GM12892 (cell line): ENCODE data around the gene RNF133.

Experiments used
- DNase-seq: peaks from one replicate; pipeline ENCODE4 v3.0.0; 2011; ENCODE audit not compliant: insufficient read length
- FAIRE-seq: peaks from 2 replicates; lab custom pipeline; 2011; peaks lifted over from hg19 to GRCh38; lab: Jason Lieb, UNC
- POLR2A ChIP-seq: IDR thresholded peaks from 2 replicates; pipeline ENCODE4 v1.6.1; 2011; ENCODE audit warnings: low read depth, low read length, control low read depth
- POLR2AphosphoS5 ChIP-seq: IDR thresholded peaks from 2 replicates; pipeline ENCODE4 v1.6.1; 2011; ENCODE audit warnings: low read depth, low read length, control low read depth
- TAF1 ChIP-seq: IDR thresholded peaks from 2 replicates; pipeline ENCODE4 v1.6.1; 2011; ENCODE audit warnings: low read depth, mild to moderate bottlenecking, control low read depth, low read length, borderline replicate concordance

The RNF133 gene

DNA sequence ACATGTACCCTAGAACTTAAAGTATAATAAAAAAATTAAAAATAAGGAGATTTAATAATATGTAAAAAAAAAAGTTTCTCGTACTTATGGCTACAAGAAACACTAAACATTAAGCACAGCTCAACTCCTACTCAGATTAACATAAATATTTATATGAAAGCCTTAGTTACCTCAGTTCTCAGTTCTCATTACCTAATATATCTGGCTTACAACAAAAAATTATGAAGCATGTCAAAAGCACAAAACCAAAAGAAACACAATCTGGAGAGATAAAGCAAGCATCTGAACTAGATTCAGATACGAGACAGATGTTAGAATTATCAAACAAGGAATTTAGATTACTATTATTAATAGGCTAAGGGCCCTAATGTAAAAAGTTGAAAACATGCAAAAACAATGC, 40.1 kb downstream of the RNF133 start:
- DNase-seq = no peak

DNA sequence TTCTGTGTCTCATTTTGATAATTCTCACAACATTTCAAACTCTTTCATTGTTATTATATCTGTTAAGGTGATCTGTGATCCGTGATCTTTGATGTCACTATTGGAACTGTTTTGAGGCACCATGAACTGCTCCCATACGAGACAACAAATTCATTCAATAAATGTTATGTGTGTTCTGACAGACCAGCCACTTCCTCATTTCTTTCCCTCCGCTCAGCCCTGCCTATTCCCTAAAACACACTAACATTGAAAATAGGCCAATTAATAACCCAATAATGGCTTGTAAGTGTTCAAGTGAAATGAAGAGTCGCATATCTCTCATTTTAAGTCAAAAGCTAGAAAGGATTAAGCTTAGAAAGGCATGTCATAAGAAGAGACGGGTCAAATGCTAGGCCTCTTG, 45.2 kb downstream of the RNF133 start:
- TF ChIP-seq POLR2A = no peak
- no peak for TF ChIP-seq TAF1
- TF ChIP-seq POLR2AphosphoS5 = no peak
- FAIRE-seq (no peak), DNase-seq (no peak)

More for the DNA sequence above, 40.1 kb downstream of the RNF133 start:
- FAIRE-seq = no peak
- TF ChIP-seq POLR2AphosphoS5 (no peak), TAF1 (no peak), POLR2A (no peak)

DNA sequence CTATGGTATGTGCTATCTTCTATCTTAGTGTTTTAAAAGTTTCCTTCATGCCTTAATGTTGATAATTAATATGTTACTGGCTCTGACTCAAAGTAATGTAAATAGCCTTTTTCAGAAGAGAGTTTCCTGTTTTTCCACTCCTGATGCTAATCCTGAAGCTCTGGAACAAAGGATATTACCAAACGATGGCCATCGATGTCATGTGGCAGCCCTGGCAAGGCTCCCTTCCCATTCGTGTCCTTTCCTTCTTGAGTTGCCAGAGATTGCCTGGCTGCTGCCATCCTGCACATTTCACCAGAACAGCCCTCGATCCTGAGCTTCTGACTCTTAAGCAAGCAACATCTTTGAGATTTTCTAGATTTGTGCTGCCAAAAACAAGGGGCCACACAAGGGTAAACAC, 46.0 kb downstream of the RNF133 start:
- FAIRE-seq (no peak), DNase-seq (no peak)

DNA sequence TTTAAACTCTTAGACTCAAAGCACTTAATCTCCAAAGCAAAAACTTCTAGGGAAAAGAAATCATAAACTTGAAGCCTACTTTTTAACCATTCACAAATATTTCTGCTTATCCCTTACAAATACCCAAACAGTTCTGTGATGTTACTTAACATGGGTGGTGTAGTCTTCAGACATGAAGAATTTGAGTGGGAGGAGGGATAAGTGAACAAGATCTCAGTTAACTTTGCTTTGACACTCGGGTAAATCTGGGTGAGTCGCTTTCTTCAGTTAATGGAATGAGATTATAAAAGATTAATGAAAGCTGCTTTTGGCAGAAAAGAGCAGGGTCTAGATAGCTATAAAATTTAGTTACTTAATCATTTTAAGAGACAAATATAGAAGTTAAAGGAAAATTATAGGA, 47.5 kb downstream of the RNF133 start:
- DNase-seq (no peak), FAIRE-seq (no peak)
- TF ChIP-seq TAF1 (no peak), POLR2A (no peak), POLR2AphosphoS5 (no peak)

More for the DNA sequence above, 46.0 kb downstream of the RNF133 start:
- TF ChIP-seq TAF1 (no peak), POLR2A (no peak), POLR2AphosphoS5 (no peak)
